ENCODE measurements around the gene FAM83C.

DNA sequence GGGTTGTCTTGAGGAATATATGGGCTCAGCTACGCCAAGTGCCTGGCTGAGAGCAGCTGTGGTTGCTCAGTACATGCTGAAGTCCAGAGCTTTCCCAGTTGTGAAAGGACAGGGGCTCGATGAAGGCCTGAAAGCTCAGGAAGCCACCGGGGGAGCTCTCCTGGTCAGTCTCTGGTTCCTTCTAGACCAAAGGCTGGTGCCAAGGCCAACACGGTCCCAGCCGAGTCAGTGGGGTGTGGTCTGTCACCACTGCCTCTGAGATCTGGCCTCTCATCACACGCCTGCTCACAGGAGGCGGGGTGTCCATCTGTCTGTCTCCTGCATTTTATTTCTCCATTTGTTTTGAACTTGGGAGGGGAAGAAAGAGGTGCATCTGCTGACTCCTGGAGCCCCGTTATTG is 4.9 kb upstream of the FAM83C start:
- peak in 1 of 2 donors; percentile 5 for TF ChIP-seq CTCF (conservative IDR thresholded peaks at IDR 0.05 in 1 of 2, IDR thresholded peaks at IDR 0.05 in 1 of 2; ENCODE audit: low read depth in 1 of 2, low read length in 2 of 2)
- no peak for TF ChIP-seq EZH2 (IDR thresholded peaks at IDR 0.05; ENCODE audit: low read length, missing control alignments)

Measured in fibroblast of lung (primary cell).